NCI-H510A treated with DMSO at 0.1 percent for 48 hours (cell line): ENCODE results near the gene MAZ.
"Not testable (repeated sequence)": the region's sequence is repeated elsewhere in the genome, so short reads cannot be mapped to it uniquely, and the experiment has no call there.

Experiments used
- DNase-seq: peaks from one replicate; lab custom pipeline; 2025; lab: John Stamatoyannopoulos, UW

Gene MAZ

DNA sequence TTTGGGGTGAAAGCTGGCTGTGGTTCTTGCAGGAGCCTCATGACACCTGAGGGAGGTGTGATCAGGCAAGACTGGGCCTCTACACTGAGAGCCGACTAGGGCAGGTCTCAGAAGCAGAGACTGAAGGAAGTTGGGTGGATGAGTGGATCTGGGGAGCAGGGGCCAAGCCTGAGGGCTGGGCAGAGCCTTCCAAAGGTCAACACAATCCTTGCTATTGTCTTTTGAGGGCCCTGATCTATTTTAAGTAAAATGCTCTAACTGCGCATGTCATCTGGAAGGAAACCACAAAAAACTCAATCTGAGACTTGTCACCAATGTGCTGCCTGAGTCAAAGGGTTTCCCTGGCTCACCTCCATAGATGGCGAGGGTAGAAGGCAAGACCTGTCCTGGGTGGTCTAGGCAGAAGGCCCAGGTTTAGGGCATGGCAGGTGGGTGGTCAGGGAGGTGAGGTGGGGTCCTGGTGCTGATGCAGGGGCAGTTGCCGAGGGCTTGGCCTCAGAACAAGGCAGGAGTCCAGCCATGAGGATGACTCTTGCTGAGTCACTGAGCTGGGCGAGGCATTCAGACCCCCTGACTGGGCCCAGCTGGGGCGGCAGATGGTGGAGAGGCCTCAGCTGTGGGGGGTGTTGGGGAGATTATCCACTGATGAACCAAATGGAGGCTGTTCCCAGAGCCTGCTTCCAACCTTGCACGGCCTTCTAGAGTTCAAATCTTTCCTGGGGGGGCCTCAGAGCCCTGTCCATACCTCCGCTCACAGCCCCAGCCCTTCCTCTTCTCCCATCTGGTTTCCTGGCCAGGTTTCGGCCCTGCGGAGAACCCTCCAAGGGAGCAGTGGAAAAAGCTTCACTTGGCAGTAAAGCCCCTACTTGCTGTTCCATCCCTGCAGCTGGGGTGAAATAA, 19.1 kb downstream of the MAZ start:
- DNase-seq = no peak

GRCh38 chr16:29826342-29826695, 20.0 kb downstream of the MAZ start:
- DNase-seq = no peak

DNA sequence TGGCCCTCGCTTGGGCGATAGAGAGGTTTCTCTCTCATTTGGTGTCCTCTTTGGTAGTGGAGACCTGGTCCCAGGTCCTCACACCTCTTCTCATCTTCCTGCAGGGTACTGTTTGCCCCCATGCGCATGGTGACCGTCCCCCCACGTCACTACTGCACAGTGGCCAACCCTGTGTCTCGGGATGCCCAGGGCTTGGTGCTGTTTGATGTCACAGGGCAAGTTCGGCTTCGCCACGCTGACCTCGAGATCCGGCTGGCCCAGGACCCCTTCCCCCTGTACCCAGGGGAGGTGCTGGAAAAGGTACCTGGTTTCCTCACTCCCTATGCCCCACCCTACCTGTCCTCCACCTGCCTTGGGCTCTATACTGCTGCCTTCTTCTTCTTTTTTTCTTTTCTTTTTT, 24.4 kb downstream of the MAZ start:
- no peak for DNase-seq

- no peak for DNase-seq
Measured at GRCh38 chr16:29831490-29831889, 25.2 kb downstream of the MAZ start.

- DNase-seq = not testable (repeated sequence)
Measured at GRCh38 chr16:29833219-29833618, 26.9 kb downstream of the MAZ start.

DNA sequence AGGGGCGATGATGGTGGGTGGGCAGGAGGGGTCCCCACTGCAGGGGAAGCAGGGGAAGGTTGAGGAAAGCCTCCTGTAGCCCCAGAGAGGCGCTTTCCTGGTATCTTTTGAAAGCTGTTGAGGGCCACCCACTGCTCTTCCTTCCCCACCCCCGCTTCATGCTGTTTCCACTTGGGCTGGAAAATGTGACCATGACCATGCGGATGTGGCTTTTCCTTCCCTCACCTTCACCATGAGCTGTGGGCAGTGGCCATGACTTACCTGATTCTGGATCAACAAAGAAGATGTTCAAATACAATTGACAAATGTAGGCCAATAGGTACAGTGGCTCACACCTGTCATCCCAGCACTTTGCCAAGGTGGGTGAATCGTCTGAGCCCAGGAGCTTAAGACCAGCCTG, 27.8 kb downstream of the MAZ start:
- DNase-seq = no peak

DNA sequence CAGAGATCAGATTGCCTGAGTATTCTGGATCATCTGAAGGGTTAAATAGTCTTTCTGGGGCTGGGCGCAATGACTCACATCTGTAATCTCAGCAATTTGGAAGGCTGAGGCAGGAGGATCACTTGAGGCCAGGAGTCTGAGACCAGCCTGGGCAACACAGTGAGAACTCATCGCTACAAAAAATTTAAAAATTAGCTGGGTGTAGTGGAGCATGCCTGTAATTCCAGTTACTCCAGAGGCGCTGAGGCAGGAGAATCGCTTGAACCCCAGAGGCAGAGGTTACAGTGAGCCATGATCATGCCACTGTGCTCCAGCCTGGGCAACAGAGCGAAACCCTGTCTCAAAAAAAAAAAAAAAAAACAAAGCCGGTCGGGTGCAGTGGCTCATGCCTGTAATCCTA, 29.6 kb downstream of the MAZ start:
- DNase-seq = no peak

GRCh38 chr16:29836623-29837022, 30.3 kb downstream of the MAZ start:
- no peak for DNase-seq

GRCh38 chr16:29837841-29838240, 31.5 kb downstream of the MAZ start:
- DNase-seq = no peak

- DNase-seq = no peak
Measured at GRCh38 chr16:29839822-29840221, 33.5 kb downstream of the MAZ start.

DNA sequence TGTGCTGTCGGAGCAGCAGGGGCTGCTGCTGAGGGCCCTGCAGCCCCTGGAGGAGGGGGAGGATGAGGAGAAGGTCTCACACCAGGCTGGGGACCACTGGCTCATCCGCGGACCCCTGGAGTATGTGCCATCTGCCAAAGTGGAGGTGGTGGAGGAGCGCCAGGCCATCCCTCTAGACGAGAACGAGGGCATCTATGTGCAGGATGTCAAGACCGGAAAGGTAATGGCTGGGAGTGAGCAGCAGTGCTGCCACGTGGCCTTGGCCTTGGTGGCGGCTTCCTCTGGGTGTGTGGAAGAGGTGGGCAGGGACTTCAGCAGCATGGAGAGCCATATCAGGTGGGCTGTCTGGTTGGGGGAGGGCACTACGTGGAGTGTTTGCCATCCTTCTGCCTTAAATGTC, 33.9 kb downstream of the MAZ start:
- DNase-seq = no peak

DNA sequence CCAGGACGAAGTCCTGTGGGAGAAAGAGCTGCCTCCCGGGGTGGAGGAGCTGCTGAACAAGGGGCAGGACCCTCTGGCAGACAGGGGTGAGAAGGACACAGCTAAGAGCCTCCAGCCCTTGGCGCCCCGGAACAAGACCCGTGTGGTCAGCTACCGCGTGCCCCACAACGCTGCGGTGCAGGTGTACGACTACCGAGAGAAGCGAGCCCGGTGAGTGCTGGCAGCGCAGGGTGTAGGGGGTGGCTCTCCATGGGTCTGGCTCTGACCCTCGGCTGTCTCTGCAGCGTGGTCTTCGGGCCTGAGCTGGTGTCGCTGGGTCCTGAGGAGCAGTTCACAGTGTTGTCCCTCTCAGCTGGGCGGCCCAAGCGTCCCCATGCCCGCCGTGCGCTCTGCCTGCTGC, 35.3 kb downstream of the MAZ start:
- DNase-seq = no peak

DNA sequence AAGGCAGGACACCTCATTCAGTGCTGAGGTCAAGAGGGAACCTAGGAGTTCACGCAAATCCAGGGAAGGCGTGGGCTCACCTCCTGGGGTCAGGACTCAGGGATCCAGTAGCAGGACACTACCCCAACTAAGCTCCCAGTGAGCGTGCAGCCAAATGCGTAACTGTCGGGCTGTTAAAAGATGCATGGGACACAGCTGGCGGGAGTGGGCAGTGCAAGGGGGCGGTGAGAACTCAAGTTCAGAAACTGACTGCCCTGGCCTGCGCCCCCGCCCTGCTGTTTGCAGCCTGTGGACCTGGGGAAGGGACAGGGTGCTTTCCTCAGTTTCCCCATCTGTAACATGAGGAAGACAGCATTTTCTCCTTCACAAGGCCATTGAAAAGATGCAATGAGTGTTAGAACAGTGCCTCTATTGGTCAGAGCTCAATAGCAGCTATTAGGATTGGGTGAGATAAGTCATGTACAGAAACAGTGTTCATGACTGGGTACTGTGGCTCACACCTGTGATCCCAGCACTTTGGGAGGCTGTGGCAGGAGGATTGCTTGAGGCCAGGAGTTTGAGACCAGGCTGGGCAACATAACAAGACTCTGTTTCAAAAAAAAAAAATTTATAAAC, 36.5 kb downstream of the MAZ start:
- no peak for DNase-seq

DNA sequence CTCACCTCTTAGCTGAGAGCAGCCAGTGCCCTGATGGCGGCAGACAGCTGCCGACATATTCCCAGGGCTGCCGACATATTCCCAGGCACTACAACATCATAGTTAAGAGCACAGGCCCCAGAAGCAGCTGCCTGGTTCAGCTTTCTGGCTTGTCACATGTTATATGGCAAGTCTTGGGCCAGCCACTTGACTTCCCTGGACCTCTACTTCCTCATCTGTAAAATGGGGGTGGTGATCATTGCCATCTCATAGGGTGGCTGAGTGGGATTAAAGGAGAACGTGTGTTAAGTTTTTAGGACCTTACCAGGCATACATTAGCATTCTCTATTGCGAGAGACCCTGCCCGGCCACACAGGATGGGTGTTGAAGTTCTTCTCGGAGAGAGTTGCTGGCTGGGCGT, 37.6 kb downstream of the MAZ start:
- no peak for DNase-seq

DNA sequence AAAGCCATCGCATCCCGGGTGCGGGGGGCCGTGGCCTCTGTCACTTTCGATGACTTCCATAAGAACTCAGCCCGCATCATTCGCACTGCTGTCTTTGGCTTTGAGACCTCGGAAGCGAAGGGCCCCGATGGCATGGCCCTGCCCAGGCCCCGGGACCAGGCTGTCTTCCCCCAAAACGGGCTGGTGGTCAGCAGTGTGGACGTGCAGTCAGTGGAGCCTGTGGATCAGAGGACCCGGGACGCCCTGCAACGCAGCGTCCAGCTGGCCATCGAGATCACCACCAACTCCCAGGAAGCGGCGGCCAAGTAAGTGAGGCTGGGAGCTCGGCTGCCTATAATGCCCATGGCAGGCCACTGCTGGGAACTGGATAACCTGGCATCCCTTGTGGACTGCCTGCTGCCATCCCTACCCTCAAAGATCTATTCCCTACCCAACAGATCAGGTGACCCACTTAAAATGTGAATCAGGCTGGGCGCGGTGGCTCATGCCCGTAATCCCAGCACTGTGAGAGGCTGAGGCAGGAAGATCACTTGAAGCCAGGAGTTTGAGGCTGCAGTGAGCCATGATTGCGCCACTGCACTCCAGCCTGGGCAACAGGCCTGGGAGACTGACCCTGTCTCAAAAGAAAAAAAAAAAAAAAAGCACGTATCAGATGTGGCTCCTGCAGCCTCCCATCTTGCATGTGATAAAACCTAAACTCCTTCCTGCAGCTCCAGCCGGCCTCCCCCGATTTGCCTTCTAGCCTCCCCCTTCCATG, 38.4 kb downstream of the MAZ start:
- no peak for DNase-seq

GRCh38 chr16:29845656-29846055, 39.3 kb downstream of the MAZ start:
- no peak for DNase-seq

- DNase-seq = peak; percentile 50
Measured at GRCh38 chr16:29848420-29849297, 42.3 kb downstream of the MAZ start.

DNA sequence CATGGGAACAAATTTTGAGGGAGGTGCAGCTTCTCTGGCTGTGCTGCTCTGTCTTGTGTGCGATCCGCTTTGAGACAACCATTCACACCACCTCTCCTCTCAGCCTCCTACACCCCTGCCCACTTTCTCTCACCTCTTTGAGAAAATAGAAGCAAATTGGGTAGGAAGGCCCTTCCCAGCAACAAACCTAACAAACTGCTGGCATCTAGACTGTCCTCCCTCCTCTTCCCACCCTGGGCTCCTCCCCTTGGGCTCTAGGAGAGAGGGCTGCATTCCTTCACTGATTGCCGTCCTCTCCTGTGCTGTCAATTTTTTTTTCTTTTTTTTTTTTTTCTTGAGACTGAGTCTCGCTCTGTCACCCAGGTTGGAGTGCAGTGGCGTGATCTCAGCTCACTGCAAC, 43.2 kb downstream of the MAZ start:
- no peak for DNase-seq

DNA sequence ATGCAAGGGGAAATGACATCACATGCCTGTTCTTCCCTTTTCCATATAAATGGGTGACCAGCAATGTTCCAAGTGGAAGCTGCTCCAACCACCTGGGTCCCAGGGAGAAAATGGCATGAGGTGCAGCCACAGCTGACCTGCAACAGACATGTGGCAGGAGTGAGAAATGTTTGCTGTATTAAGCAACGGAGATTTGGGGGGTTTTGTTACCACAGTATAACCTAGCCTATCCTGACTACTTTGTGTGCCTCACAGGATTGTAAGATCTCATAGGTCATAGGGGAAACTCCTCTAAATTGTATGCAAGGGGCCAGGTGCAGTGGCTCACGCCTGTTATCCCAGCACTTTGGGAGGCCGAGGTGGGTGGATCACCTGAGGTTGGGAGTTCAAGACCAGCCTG, 44.7 kb downstream of the MAZ start:
- no peak for DNase-seq

- DNase-seq = no peak
Measured at GRCh38 chr16:29852654-29853053, 46.3 kb downstream of the MAZ start.

- no peak for DNase-seq
Measured at GRCh38 chr16:29854520-29855100, 48.3 kb downstream of the MAZ start.
